Measurements from ENCODE around the gene SLC48A1.

The SLC48A1 gene

GRCh38 chr12:47758834-47759690, 14.0 kb upstream of the SLC48A1 start, which contains the start of gene RAPGEF3:
RAPGEF3 (minus strand) TSS chr12:47758880; CDS start chr12:47758556, 324 bp downstream.
- peak; percentile 52 for DNase-seq

GRCh38 chr12:47762850-47763465, 10.1 kb upstream of the SLC48A1 start:
- no peak for DNase-seq

DNA sequence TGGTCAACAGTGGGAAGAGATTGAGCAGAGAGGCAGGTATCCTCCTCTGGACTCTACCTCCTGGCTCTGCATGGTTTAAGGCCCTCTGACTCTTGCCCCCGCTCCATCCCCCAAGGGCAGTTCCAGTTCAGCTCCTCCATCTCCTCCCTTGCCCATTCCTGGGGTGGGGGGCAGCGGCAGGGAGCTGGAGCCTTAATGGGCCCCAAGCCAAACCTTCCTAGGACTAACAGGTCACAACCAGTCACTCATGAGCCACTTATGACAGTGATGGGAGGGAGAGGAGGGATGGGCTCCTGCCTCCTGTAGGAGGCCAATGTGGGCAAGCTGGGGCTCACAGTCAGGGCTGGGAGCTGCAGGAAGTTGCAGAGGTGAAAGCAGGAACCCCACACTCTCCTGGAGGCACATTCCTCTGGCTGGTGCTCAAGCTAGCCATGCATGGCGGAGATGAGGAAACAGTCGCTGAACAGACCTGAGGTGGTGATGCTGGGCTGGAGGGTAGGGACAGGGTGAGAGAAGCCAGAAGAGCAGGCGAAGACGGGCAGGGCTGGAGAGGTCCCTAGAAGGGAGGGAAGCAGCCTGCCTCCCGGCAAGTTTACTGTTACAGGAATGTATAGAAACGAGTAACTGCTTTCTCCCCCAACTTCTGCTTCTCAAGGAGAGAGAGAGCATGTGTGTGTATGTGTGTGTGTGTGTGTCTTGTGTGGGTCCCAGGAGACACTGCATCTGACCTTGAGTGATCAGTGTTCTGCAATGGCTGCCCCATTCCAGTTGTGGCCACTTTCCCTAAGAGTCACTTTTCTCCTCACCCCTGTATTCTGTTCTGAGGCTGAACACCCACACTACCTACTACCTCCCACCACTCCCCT, 9.3 kb upstream of the SLC48A1 start:
- no peak for DNase-seq

DNA sequence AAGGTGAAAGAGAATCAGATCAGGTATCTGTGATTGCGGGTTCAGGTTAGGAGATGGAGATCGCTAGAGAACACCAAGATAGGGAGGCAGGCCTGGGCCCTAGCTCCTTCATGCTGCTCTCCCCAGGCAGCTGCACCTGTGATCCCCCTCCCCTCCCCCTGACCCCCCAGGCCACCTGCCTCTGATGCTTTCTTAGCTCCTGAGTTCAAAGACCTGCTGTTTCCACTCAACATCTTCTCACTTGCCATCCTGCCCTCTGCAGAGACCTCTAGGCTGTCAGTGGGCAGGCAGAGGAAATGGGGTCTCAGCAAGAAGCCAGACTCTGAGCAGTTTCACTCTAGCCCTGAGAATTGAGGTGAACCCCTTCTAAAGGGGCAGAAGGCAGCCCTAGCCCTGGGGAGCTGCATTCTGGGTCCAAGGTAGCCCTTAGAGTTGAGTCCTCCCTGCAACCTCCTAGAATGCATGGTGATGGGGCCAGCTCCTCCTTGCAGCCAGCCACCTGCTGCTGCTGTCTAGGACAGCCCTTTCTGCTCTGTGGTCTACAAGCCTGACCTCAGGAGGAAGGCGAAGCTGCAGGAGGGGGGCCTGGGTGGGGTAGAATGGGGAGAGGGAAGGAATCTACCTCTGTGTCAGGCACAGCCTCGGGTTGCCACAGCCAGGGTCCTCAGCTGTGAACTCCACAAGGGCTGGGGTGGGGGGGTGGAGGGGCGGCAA, 6.4 kb upstream of the SLC48A1 start:
- no peak for DNase-seq

DNA sequence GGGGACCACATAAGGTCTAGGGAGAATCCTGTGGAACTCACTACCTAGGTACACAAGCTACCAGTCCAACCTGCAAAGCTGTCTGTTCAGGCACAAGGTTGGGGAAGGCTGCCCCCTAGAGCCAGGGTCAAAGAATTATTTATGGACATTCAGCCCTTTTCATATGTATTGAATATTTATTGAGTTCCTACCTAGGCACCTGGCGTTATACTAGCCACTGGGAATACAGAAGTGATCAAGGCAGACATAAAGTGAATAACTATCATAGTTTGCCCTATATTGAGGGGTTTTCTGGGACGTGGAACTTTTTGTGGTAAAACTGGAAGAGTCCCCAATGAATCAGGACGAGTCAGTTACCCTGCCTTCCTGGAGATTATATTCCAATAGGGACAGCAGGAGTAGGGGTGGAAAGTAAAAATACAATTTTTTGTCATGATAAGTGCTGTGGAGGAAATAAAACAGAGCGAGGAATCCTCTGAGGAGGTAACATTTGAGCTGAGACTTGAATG, 5.8 kb upstream of the SLC48A1 start:
- peak; percentile 38 for DNase-seq

DNA sequence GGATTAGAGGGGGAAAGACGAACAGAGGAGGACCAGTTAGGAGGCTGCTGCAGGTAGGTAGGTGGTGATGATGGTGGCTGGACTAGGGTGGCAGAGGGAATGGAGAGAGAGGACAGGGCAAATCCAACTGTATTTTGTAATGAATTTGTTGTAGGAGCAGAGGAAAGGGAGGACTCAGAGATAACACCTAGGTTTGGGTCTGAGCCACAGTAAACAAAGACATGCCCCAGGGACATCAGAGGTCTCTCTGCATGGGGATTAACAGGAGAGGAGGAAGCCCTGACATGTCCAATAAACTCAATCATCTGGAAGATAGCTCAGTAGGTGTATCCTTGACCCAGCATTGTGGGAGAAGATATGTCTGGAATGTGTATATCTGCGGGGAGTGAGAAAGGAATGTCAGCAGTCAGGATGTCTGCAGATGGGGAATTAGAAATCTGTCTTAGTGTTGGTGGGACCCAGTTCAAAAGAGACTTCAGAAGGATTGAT, 4.7 kb upstream of the SLC48A1 start:
- no peak for DNase-seq

- DNase-seq = no peak
Observed at GRCh38 chr12:47769234-47770085, 3.6 kb upstream of the SLC48A1 start.

GRCh38 chr12:47770086-47770726, 2.8 kb upstream of the SLC48A1 start:
- DNase-seq = no peak

GRCh38 chr12:47771304-47771703, 1.7 kb upstream of the SLC48A1 start:
- no peak for DNase-seq

GRCh38 chr12:47772094-47772660, 861 bp upstream of the SLC48A1 start:
- no peak for DNase-seq

DNA sequence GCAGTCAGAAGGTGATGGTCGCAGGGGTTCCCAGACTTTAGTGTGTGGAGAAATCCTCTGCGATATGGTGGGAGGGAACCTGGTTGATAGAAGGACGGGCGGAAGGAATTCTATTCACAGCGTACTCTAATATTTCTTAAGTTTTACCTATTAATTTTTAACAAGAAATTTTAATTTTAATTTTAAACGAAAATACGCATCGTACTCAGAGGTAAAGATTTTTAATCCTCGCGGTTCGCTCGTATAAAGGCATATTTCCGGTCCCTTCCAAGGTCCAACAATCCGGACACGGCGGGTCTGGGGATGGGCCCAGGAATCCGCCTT, 338 bp upstream of the SLC48A1 start:
- no peak for DNase-seq

DNA sequence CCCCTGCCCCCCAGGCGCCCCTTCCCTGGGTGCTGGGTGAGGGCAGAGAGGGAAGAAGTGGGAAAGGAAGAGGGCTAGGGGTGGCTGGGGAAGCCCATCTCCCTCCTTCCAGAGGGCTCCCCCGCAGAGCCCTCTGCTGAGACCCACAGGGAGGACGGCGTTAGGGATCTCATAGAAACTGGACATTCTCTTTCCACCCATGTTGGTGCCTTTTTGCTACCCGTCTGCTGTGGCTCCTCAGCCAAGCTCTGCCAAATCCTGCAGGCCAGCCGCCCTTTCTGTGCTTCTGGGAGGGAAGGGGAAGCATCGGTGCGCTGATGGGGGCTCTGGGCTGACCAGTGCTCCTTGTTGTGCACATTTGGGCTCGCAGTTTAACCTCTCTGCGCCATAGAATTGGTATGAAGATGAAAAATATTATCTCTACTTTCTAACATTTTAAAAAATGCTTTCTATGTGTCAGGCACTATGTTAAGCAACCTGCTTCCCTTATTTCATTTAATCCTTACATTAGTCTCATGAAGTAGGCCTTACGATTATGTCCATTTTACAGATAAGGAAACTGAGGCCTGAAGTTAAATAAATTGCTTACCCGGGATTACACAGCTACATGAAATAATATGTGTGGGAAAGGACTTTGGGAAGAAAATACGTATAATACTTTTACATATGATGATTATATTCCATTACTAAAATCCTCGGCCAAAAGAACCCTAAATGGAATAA, 981 bp downstream of the SLC48A1 start:
- DNase-seq = no peak

GRCh38 chr12:47774663-47775062, 1.6 kb downstream of the SLC48A1 start:
- DNase-seq = no peak

- no peak for DNase-seq
Observed at GRCh38 chr12:47775100-47775911, 2.3 kb downstream of the SLC48A1 start.

GRCh38 chr12:47776471-47777143, 3.6 kb downstream of the SLC48A1 start:
- no peak for DNase-seq

GRCh38 chr12:47777151-47777550, 4.1 kb downstream of the SLC48A1 start:
- DNase-seq = no peak

- no peak for DNase-seq
Observed at GRCh38 chr12:47777741-47778558, 4.9 kb downstream of the SLC48A1 start.
